PC-9 (cell line): ENCODE results near the gene CD151. TPM values are rescaled to one million over a fixed set of nuclear protein-coding genes. Genes with fewer than 3 reads are reported as not detected.
A peak's percentile ranks its signal among the peaks of the same experiment; 100 is the strongest.

Experiments used
- BruUV-seq: library from RNA; stranded (reverse); fragments of 400-500 nt; replicated peaks from 2 replicates; lab custom pipeline; 2021; lab: Mats Ljungman, UMichigan
- CTCF ChIA-PET: fragments of 300-600 bp; sonication (Branson Sonifier 250); formaldehyde crosslinking; loops from one replicate; lab custom pipeline; 2022; ENCODE audit warnings: antibody characterized with exemption; lab: Charles Lee
- POLR2A ChIA-PET: fragments of 300-600 bp; sonication (Branson Sonifier 250); formaldehyde crosslinking; loops from one replicate; lab custom pipeline; 2022; ENCODE audit warnings: antibody characterized with exemption; ENCODE audit not compliant: unreplicated experiment; lab: Charles Lee
- DNase-seq, 2 experiments: peaks; one replicate each; pipeline versions ENCODE4 v3.0.0 to v3.0.0-alpha.2; 2015 to 2022; ENCODE audit warnings: mixed read lengths in 1 of 2
- H2AFZ ChIP-seq: fragments of 200-600 bp; sonication (generic); 2 replicates; pipeline ENCODE4 v1.8.1; 2017; ENCODE audit warnings: antibody characterized with exemption
- H3F3A ChIP-seq: fragments of 200-600 bp; sonication (generic); 2 replicates; pipeline ENCODE4 v1.8.1; 2017; ENCODE audit warnings: antibody characterized with exemption, mild to moderate bottlenecking, low read depth; ENCODE audit not compliant: insufficient read depth
- H3K27ac ChIP-seq: fragments of 200-600 bp; sonication (generic); 2 replicates; pipeline ENCODE4 v1.6.1; 2016; ENCODE audit warnings: mixed run types
- H3K27me3 ChIP-seq: fragments of 200-600 bp; sonication (generic); 2 replicates; pipeline ENCODE4 v1.6.1; 2016; ENCODE audit warnings: low read depth, mixed run types; ENCODE audit not compliant: insufficient read depth
- H3K36me3 ChIP-seq: fragments of 200-600 bp; sonication (generic); 2 replicates; pipeline ENCODE4 v1.6.1; 2016; ENCODE audit warnings: low read depth, mixed run types
- H3K4me1 ChIP-seq: fragments of 200-600 bp; sonication (generic); replicated peaks from 2 replicates; pipeline ENCODE4 v1.6.1; 2016; ENCODE audit warnings: mixed run types; ENCODE audit not compliant: insufficient read depth
- H3K4me2 ChIP-seq: fragments of 200-600 bp; sonication (generic); 2 replicates; pipeline ENCODE4 v1.6.1; 2017; ENCODE audit warnings: mixed run types
- H3K4me3 ChIP-seq: fragments of 200-600 bp; sonication (generic); 2 replicates; pipeline ENCODE4 v1.6.1; 2016; ENCODE audit warnings: mixed run types
- H3K79me2 ChIP-seq: fragments of 200-600 bp; sonication (generic); 2 replicates; pipeline ENCODE4 v1.6.1; 2017; ENCODE audit warnings: low read depth, mixed run types
- H3K9me2 ChIP-seq: fragments of 200-600 bp; sonication (generic); 2 replicates; pipeline ENCODE4 v1.8.1; 2017; ENCODE audit warnings: mild to moderate bottlenecking; ENCODE audit not compliant: insufficient read depth
- H3K9me3 ChIP-seq: fragments of 200-600 bp; sonication (generic); 2 replicates; pipeline ENCODE4 v1.8.1; 2016; ENCODE audit warnings: low read depth; ENCODE audit not compliant: insufficient read depth
- H4K20me1 ChIP-seq: fragments of 200-600 bp; sonication (generic); 2 replicates; pipeline ENCODE4 v1.8.1; 2017; ENCODE audit not compliant: insufficient read depth
- EZH2 ChIP-seq: fragments of 200-600 bp; sonication (generic); IDR thresholded peaks from 2 replicates; pipeline ENCODE4 v1.8.0; 2017; ENCODE audit warnings: antibody characterized with exemption, low read depth
- intact Hi-C: fragments of 100-400 bp; cut with micrococcal nuclease; formaldehyde crosslinking; loops from one replicate; pipeline ENCODE4 v1.10.0; 2022; ENCODE audit not compliant: unreplicated experiment
- total RNA-seq: library from RNA; stranded (reverse); gene quantifications from 2 replicates; pipeline ENCODE4 v1.2.3, GENCODE V29; 2021
- TF ChIP-seq, protein P1 (sequence below): fragments of 200-600 bp; sonication (generic); conservative IDR thresholded peaks from 2 replicates; pipeline ENCODE4 v1.6.1; 2017; ENCODE audit warnings: mixed run types, antibody characterized with exemption, mild to moderate bottlenecking, moderate library complexity

CD151 gene
- total RNA-seq, 1 experiment from 2014 or later, result 184 TPM

DNA sequence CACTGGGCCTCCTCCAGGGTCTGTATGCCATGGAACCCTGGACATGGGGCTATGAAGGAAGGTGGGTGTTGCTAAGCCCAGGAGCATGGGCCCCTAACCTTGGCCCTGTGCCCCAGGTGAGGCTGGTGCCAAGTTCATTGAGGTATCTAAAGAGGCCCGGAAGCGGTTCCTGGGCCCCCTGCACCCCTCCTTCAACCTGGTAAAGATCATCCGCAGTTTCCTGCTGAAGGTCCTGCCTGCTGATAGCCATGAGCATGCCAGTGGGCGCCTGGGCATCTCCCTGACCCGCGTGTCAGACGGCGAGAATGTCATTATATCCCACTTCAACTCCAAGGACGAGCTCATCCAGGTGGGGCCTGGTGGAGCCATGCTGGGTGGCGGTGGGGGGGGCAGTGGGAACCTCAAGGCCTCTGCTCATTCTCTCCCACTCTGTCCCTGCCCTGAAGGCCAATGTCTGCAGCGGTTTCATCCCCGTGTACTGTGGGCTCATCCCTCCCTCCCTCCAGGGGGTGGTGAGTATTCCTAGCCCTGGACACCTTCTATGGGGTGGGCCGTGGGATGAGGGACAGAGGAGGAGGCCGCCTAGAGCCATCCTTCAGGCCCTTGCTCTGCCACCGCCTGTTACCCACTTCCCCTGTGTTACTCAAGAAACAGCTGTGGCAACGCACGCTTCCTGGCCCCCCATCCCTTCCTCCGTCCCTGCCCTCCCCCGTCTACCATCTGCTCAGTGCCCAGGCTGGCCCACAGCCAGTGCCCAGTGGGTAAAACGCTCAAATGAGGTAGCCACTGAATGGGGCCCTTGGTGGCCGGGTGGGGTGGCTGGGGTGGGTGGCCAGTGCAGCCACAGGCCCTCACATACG lies 11.0 kb upstream of the CD151 start:
- H3K4me3 ChIP-seq, result peak overlapping the region; percentile 84; the same call in 1 of the 2 replicates
- peak in 1 of 2 experiments; percentile 30 for DNase-seq
- H3K9me3 ChIP-seq, result no peaks in the 10 kb centered on the region
- intact Hi-C loops, result no loop called here
- no peak overlapping the region for H3K27ac ChIP-seq
- H3K27me3 ChIP-seq, result no peaks in the 10 kb centered on the region
- H3K4me2 ChIP-seq, result peak overlapping the region; percentile 90
- peaks cover 26% of the 10 kb centered on the region for H4K20me1 ChIP-seq
- H3K9me2 ChIP-seq, result no peaks in the 10 kb centered on the region
- POLR2A ChIA-PET, result interaction anchor here (0.7 kb wide), 1 partner anchor 13 kb away, joined by 13 read pairs; no protein-coding TSS in a partner anchor
- CTCF ChIA-PET, result no interaction called here
- peaks cover 19% of the 10 kb centered on the region for H3K79me2 ChIP-seq
- BruUV-seq, result no TSS peak
- no peak overlapping the region for H2AFZ ChIP-seq
- no peak for TF ChIP-seq EZH2
- TF ChIP-seq, protein P1, sequence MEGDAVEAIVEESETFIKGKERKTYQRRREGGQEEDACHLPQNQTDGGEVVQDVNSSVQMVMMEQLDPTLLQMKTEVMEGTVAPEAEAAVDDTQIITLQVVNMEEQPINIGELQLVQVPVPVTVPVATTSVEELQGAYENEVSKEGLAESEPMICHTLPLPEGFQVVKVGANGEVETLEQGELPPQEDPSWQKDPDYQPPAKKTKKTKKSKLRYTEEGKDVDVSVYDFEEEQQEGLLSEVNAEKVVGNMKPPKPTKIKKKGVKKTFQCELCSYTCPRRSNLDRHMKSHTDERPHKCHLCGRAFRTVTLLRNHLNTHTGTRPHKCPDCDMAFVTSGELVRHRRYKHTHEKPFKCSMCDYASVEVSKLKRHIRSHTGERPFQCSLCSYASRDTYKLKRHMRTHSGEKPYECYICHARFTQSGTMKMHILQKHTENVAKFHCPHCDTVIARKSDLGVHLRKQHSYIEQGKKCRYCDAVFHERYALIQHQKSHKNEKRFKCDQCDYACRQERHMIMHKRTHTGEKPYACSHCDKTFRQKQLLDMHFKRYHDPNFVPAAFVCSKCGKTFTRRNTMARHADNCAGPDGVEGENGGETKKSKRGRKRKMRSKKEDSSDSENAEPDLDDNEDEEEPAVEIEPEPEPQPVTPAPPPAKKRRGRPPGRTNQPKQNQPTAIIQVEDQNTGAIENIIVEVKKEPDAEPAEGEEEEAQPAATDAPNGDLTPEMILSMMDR, result no peak
- peaks cover 30% of the 10 kb centered on the region; the same call in 1 of the 2 replicates for H3F3A ChIP-seq
- peaks cover 31% of the 10 kb centered on the region for H3K4me1 ChIP-seq
- no peaks in the 10 kb centered on the region for H3K36me3 ChIP-seq

DNA sequence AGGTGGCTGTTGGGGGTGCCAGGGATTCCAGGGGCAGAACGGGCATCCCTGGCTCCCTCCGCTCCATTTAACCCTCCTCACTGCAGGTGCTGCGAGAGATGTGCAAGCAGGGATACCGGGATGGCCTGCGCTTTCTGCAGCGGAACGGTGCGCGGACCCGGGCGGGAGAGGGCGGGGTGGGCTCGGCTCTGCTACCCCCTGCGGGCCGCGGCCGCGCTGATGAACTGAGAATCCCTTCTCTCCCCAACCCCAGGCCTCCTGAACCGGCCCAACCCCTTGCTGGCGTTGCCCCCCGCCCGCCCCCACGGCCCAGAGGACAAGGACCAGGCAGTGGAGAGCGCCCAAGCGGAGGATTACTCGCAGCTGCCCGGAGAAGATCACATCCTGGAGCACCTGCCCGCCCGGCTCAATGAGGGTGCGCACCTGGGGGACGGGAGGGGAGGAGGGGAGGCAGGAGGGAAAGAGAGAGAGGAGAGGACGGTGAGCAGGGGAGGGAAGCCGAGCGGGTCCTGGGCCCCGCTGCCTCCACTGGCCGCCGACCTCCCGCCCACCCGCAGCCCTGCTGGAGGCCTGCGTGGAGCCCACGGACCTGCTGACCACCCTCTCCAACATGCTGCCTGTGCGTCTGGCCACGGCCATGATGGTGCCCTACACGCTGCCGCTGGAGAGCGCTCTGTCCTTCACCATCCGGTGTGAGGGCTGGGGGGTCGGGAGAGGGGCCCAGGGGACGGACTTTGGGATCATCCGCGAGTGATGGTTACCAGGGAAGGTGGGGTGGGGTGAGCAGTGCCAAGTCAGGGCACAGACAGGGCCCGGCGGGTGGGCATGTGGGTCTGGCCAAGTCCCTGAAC lies 9.1 kb upstream of the CD151 start:
- H2AFZ ChIP-seq, result no peak overlapping the region
- POLR2A ChIA-PET, result no interaction called here
- TF ChIP-seq, protein P1, result no peak
- no peak for TF ChIP-seq EZH2

DNA sequence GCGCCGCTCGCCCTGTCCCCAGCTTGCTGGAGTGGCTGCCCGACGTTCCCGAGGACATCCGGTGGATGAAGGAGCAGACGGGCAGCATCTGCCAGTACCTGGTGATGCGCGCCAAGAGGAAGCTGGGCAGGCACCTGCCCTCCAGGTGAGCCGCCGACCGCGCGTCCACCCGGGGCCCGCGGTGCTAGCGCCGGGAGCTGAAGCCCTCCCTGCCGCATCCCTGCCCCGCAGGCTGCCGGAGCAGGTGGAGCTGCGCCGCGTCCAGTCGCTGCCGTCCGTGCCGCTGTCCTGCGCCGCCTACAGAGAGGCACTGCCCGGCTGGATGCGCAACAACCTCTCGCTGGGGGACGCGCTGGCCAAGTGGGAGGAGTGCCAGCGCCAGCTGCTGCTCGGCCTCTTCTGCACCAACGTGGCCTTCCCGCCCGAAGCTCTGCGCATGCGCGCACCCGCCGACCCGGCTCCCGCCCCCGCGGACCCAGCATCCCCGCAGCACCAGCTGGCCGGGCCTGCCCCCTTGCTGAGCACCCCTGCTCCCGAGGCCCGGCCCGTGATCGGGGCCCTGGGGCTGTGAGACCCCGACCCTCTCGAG lies 8.4 kb upstream of the CD151 start:
- no peak overlapping the region for H3K4me3 ChIP-seq
- H3K9me3 ChIP-seq, result no peaks in the 10 kb centered on the region
- intact Hi-C loops, result no loop called here
- TF ChIP-seq, protein P1, result no peak
- TF ChIP-seq EZH2, result no peak
- peaks cover 14% of the 10 kb centered on the region; the same call in 1 of the 2 replicates for H3F3A ChIP-seq
- no peak for DNase-seq
- H2AFZ ChIP-seq, result no peak overlapping the region
- H3K4me2 ChIP-seq, result no peak overlapping the region
- no peak overlapping the region for H3K27ac ChIP-seq
- no peaks in the 10 kb centered on the region for H3K9me2 ChIP-seq
- no peaks in the 10 kb centered on the region for H3K27me3 ChIP-seq
- no peaks in the 10 kb centered on the region for H3K36me3 ChIP-seq
- peaks cover 19% of the 10 kb centered on the region for H3K79me2 ChIP-seq
- no TSS peak for BruUV-seq
- H4K20me1 ChIP-seq, result peaks cover 26% of the 10 kb centered on the region
- CTCF ChIA-PET, result no interaction called here
- POLR2A ChIA-PET, result no interaction called here
- peaks cover 33% of the 10 kb centered on the region for H3K4me1 ChIP-seq

More for the DNA sequence above, 9.1 kb upstream of the CD151 start:
- H3K27me3 ChIP-seq, result no peaks in the 10 kb centered on the region
- CTCF ChIA-PET, result no interaction called here
- peak in 1 of 2 experiments; percentile 2 for DNase-seq
- H3K4me3 ChIP-seq, result no peak overlapping the region
- no peaks in the 10 kb centered on the region for H3K36me3 ChIP-seq
- H3K27ac ChIP-seq, result no peak overlapping the region
- H3K9me2 ChIP-seq, result no peaks in the 10 kb centered on the region
- no peak overlapping the region for H3K4me2 ChIP-seq
- intact Hi-C loops, result no loop called here
- BruUV-seq, result no TSS peak
- H3K79me2 ChIP-seq, result peaks cover 19% of the 10 kb centered on the region
- peaks cover 19% of the 10 kb centered on the region; the same call in 1 of the 2 replicates for H3F3A ChIP-seq
- H3K4me1 ChIP-seq, result peaks cover 33% of the 10 kb centered on the region
- H4K20me1 ChIP-seq, result peaks cover 26% of the 10 kb centered on the region
- H3K9me3 ChIP-seq, result no peaks in the 10 kb centered on the region
